ENCODE results near the gene EML4.

Gene EML4

GRCh38 chr2:42353792-42354429 lies 184.8 kb downstream of the EML4 start:
- H3F3A ChIP-seq (ENCODE audit: insufficient read depth, low read length) = no peaks in the 10 kb centered on the region
- TF ChIP-seq EZH2phosphoT487 (IDR thresholded peaks at IDR 0.05; ENCODE audit: low read length) (no peak), CTCF (IDR thresholded peaks at IDR 0.05; ENCODE audit: low read length) (no peak), EZH2 (optimal IDR thresholded peaks at IDR 0.05; ENCODE audit: low read depth, low read length) (no peak)
- H3K36me3 ChIP-seq (replicated peaks; ENCODE audit: insufficient read depth, low read length) = peaks cover 9% of the 10 kb centered on the region; the same call in 1 of the 2 replicates
- H3K4me2 ChIP-seq (ENCODE audit: low read depth, low read length) = no peak overlapping the region
- H3K4me1 ChIP-seq (ENCODE audit: low read length) = peaks cover under 1% of the 10 kb centered on the region
- H2AFZ ChIP-seq (ENCODE audit: low read length) = no peak overlapping the region
- peaks cover 91% of the 10 kb centered on the region for H3K79me2 ChIP-seq (ENCODE audit: low read length)
- H3K4me3 ChIP-seq (ENCODE audit: low read length) = no peak overlapping the region
- peaks cover 7% of the 10 kb centered on the region; the same call in 1 of the 2 replicates for H4K20me1 ChIP-seq (ENCODE audit: insufficient read depth, low read length)
- H3K27ac ChIP-seq (ENCODE audit: low read length) = no peak overlapping the region
- no peaks in the 10 kb centered on the region for H3K27me3 ChIP-seq (replicated peaks; ENCODE audit: insufficient read depth, low read length)
- H3K9me2 ChIP-seq (replicated peaks; ENCODE audit: insufficient read depth, low read length) = no peaks in the 10 kb centered on the region
- H3K9ac ChIP-seq (ENCODE audit: low read length) = no peak overlapping the region
- DNase-seq = no peak
- H3K9me3 ChIP-seq (replicated peaks; ENCODE audit: insufficient read depth, low read length) = no peaks in the 10 kb centered on the region

- H3K4me3 ChIP-seq (ENCODE audit: low read length) = peak overlapping the region; percentile 71
- peaks cover 65% of the 10 kb centered on the region for H3K79me2 ChIP-seq (ENCODE audit: low read length)
- H3K9ac ChIP-seq (ENCODE audit: low read length) = peak overlapping the region; percentile 86; the same call in 1 of the 2 replicates
- H3K4me2 ChIP-seq (ENCODE audit: low read depth, low read length) = peak overlapping the region; percentile 91
- H3K27me3 ChIP-seq (replicated peaks; ENCODE audit: insufficient read depth, low read length) = no peaks in the 10 kb centered on the region
- no peak overlapping the region for H2AFZ ChIP-seq (ENCODE audit: low read length)
- TF ChIP-seq EZH2phosphoT487 (IDR thresholded peaks at IDR 0.05; ENCODE audit: low read length) (no peak), EZH2 (optimal IDR thresholded peaks at IDR 0.05; ENCODE audit: low read depth, low read length) (no peak), CTCF (IDR thresholded peaks at IDR 0.05; ENCODE audit: low read length) (no peak)
- H3K36me3 ChIP-seq (replicated peaks; ENCODE audit: insufficient read depth, low read length) = no peaks in the 10 kb centered on the region
- H3F3A ChIP-seq (ENCODE audit: insufficient read depth, low read length) = peaks cover 14% of the 10 kb centered on the region
- peak overlapping the region; percentile 86; the same call in 1 of the 2 replicates for H3K27ac ChIP-seq (ENCODE audit: low read length)
- peak; percentile 35 for DNase-seq
- H3K9me3 ChIP-seq (replicated peaks; ENCODE audit: insufficient read depth, low read length) = no peaks in the 10 kb centered on the region
- H4K20me1 ChIP-seq (ENCODE audit: insufficient read depth, low read length) = peaks cover 7% of the 10 kb centered on the region; the same call in 1 of the 2 replicates
- no peaks in the 10 kb centered on the region for H3K9me2 ChIP-seq (replicated peaks; ENCODE audit: insufficient read depth, low read length)
- peaks cover 11% of the 10 kb centered on the region for H3K4me1 ChIP-seq (ENCODE audit: low read length)
Observed at GRCh38 chr2:42359304-42359964, 190.3 kb downstream of the EML4 start.

- H3K4me1 ChIP-seq (ENCODE audit: low read length) = peaks cover 11% of the 10 kb centered on the region
- no peaks in the 10 kb centered on the region for H3K36me3 ChIP-seq (replicated peaks; ENCODE audit: insufficient read depth, low read length)
- DNase-seq = no peak
- H3K9ac ChIP-seq (ENCODE audit: low read length) = peak overlapping the region; percentile 86
- peaks cover 14% of the 10 kb centered on the region for H3F3A ChIP-seq (ENCODE audit: insufficient read depth, low read length)
- TF ChIP-seq EZH2phosphoT487 (IDR thresholded peaks at IDR 0.05; ENCODE audit: low read length) = no peak
- no peak for TF ChIP-seq CTCF (IDR thresholded peaks at IDR 0.05; ENCODE audit: low read length)
- TF ChIP-seq EZH2 (optimal IDR thresholded peaks at IDR 0.05; ENCODE audit: low read depth, low read length) = no peak
- H3K4me2 ChIP-seq (ENCODE audit: low read depth, low read length) = peak overlapping the region; percentile 91
- H3K9me2 ChIP-seq (replicated peaks; ENCODE audit: insufficient read depth, low read length) = no peaks in the 10 kb centered on the region
- H4K20me1 ChIP-seq (ENCODE audit: insufficient read depth, low read length) = peaks cover 5% of the 10 kb centered on the region; the same call in 1 of the 2 replicates
- H3K27ac ChIP-seq (ENCODE audit: low read length) = peak overlapping the region; percentile 86; the same call in 1 of the 2 replicates
- H3K4me3 ChIP-seq (ENCODE audit: low read length) = peak overlapping the region; percentile 71
- 0 out of 2 replicates have a peak overlapping the region, but pooled peaks have one; percentile 49 for H2AFZ ChIP-seq (ENCODE audit: low read length)
- H3K9me3 ChIP-seq (replicated peaks; ENCODE audit: insufficient read depth, low read length) = no peaks in the 10 kb centered on the region
- peaks cover 59% of the 10 kb centered on the region for H3K79me2 ChIP-seq (ENCODE audit: low read length)
- no peaks in the 10 kb centered on the region for H3K27me3 ChIP-seq (replicated peaks; ENCODE audit: insufficient read depth, low read length)
Observed at GRCh38 chr2:42359965-42360483, 190.9 kb downstream of the EML4 start.

All from MM.1S (cell line).